HG02759 (cell line): ENCODE measurements around the gene RFC4.
A peak's percentile ranks its signal among the peaks of the same experiment; 100 is the strongest.
"Not testable (repeated sequence)": the region's sequence is repeated elsewhere in the genome, so short reads cannot be mapped to it uniquely, and the experiment has no call there.

Experiments
- ATAC-seq: cut with Tn5 transposase; IDR thresholded peaks from one replicate; pipeline ENCODE4 v1.9.1; 2021; ENCODE audit warnings: mild to moderate bottlenecking, moderate library complexity; ENCODE audit not compliant: unreplicated experiment

RFC4 gene, protein sequence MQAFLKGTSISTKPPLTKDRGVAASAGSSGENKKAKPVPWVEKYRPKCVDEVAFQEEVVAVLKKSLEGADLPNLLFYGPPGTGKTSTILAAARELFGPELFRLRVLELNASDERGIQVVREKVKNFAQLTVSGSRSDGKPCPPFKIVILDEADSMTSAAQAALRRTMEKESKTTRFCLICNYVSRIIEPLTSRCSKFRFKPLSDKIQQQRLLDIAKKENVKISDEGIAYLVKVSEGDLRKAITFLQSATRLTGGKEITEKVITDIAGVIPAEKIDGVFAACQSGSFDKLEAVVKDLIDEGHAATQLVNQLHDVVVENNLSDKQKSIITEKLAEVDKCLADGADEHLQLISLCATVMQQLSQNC

DNA sequence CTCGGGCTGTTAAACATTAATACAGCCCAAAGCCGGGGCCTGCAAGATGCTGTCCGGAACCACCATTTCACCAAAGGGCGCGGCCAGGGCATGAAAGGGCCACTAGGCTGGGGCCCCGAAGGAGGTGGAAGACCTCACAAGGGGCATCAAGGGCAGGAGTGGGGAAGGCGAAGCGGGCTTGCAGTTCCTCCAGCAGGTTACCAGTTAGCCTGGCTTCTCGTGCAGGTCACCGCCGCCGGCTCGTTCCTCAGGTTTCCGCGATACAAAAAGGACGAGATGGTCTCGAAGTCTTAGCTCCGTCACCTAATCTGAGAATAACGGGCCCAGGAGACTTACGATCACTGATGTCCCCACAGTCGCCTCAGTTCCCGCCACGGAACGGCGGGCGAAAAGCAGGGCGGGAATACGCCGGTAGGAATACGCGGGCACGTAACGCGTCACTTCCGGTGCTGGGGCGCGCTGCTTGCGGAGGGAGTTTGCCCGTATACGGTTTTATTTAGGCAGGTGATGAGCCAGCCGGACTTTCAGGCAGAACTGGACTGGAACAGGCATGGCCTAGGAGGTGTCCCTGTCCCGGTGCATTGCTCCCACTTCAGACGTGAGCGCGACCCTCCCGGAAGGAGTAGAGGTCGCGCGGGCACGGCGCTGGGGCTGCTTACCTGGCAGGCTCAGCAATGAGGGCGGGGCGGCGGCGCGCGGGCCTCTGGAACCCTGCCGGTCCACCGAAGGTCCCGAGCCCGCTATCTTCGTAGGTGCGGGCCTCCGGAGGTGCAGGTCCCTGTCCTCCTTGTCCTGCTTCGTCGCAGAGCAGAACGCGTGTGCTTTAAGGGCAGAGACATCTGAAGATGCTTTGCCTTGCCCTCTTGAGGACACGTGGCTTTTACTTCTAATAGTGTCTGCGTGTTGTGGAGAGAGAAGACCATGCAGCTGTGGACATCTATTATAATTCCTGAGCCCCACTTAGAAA, at the start of gene RFC4:
RFC4 (minus strand) TSS at position 394 of the 967 bp plus-strand sequence. CDS start 1,769 bp downstream, outside the sequence.
- ATAC-seq: peak; percentile 94

DNA sequence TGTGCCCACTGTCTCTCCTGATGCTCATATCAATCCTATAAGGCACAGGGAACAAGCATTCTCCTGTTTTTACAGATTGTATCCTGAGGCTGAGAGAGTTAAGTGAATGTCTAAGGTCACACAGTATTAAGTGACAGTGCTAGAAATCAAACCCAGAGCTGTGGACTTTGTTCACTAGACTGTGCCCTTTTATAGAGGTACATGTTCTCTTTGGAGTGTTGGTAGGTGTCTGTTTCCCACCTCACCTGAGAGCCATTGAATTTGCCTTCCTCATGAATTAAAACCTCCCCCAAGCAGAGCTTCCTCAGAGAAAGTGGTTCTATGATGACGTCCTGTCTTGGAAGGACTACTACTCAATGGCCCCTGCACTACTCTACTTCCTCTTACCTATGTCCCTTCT, 48.7 kb upstream of the RFC4 start:
- no peak for ATAC-seq

DNA sequence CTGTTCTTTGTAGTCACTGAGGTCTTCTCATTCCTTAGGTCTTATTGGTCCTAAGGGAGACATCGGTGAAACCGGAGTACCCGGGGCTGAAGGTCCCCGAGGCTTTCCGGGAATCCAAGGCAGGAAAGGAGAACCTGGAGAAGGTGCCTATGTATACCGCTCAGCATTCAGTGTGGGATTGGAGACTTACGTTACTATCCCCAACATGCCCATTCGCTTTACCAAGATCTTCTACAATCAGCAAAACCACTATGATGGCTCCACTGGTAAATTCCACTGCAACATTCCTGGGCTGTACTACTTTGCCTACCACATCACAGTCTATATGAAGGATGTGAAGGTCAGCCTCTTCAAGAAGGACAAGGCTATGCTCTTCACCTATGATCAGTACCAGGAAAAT, 47.9 kb upstream of the RFC4 start:
- ATAC-seq: no peak

DNA sequence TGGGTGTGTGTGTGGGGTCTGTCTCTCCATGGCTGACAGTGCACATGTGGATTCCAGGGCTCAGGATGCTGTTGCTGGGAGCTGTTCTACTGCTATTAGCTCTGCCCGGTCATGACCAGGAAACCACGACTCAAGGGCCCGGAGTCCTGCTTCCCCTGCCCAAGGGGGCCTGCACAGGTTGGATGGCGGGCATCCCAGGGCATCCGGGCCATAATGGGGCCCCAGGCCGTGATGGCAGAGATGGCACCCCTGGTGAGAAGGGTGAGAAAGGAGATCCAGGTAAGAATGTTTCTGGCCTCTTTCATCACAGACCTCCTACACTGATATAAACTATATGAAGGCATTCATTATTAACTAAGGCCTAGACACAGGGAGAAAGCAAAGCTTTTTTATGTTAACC, 46.7 kb upstream of the RFC4 start:
- no peak for ATAC-seq

DNA sequence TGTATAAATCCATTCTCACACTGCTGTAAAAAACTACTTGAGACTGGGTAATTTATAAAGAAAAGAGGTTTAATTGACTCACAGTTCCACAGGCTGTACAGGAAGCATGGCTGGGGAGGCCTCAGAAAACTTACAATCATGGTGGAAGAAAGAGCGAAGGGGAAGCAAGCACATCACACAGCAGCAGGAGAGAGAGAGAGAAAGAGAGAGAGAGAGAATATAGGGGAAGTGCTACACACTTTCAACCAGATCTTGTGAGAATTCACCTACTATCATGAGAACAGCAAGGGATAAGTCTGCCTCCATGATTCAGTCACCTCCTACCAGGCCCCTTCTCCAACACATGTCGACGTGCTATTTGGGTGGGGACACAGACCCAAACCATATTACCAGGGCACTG, 45.6 kb upstream of the RFC4 start:
- not testable (repeated sequence) for ATAC-seq

DNA sequence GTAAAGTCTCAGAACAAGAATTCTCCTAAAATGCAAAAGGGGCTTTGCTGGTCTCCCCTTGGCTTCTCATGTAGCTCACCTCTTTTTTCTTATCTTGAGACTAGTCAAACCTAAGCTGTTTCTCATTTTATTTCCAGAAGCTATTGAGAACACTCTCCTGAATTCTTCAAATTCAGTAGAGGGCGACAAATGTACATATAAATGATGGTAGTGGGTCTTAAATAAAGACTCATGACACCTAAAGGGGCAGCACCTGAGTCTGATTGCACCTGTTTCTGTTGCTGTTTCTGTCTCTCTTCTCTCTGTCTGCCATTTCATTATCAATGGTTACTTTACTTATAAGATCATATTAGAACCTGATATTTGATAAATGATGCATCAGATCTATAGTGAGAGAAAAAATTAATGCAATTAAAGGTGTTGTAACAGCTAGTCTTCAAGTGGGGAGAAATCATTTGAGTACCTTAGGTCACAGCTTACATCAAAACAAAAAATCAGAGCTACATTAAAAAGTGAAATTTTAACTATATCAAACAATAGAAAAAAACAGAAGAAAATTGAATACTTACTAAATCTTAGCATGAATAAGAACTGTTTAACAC, 43.2 kb upstream of the RFC4 start:
- no peak for ATAC-seq

DNA sequence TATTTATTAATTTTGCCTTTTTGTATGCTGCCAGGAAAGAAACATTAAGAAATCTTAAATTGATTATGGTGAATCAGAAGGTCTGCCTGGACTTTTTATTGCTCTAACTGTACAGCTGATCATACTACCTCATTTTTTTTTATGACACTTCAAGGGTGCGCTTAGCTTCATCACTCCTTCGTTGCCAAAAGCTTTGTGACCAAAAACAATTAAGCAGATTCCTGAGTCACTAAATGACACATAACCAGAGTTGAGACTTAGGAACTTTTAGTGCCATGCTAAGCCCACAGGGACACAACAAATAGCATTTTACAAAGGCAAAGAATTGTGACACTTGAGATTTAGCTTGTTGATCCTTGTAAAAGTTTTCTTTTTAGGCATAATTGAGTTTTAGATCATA, 41.2 kb upstream of the RFC4 start:
- no peak for ATAC-seq

DNA sequence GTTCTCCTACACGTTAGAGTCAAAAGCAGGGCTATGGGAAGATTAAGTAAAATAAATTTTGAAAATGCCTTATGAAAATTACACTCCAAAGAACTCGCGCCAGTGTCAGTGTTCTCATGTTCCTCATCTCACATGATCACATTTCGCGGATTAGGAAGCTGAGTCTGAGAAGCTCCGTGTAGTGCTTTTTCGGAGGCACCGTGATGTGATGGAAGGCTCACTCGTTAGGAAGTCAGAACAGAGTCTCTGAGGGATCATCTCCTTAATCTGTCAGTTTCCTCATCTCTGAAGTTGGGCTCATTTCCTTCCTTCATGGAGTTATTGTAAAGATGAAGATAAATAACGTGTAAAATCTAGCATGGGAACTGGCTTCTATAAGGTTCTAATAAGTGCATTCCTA, 39.5 kb upstream of the RFC4 start:
- ATAC-seq: no peak

DNA sequence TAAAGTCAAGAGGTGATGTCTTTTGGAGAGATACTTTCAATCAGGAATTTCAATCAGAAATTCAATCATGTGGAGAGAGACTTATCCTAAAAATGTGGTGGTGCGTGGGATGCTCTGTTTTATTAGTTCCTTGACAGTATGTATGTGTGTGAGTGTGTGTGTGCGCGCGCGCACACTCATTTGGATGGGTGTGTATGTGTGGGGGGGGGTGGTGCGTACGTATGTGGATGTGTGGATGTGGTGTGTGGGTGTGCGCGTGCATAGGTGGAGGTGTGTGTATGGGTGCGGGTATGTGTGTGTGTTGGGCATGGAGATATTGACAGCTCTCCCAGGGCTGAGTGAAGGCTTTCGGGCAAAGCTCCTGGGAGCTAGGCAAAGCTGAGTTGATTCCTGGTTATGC, 38.6 kb upstream of the RFC4 start:
- ATAC-seq: no peak

DNA sequence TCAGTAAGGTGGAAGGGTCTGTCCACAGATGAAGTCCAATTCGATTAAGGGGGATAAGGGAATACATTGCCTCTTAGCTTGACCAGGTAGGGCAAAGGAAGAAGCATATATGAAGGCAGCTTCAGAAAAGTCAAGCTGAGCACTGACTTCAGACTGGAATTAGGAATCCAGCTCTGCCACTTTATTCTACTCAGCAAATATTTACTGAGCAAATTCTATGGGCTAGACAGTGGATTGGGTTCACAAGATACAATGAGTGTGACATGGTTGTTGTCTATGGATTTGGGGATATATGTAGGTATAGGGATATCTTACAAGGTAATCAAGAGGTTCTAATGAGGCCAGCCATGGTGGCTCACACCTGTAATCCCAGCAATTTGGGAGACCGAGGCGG, 36.8 kb upstream of the RFC4 start:
- ATAC-seq: no peak

DNA sequence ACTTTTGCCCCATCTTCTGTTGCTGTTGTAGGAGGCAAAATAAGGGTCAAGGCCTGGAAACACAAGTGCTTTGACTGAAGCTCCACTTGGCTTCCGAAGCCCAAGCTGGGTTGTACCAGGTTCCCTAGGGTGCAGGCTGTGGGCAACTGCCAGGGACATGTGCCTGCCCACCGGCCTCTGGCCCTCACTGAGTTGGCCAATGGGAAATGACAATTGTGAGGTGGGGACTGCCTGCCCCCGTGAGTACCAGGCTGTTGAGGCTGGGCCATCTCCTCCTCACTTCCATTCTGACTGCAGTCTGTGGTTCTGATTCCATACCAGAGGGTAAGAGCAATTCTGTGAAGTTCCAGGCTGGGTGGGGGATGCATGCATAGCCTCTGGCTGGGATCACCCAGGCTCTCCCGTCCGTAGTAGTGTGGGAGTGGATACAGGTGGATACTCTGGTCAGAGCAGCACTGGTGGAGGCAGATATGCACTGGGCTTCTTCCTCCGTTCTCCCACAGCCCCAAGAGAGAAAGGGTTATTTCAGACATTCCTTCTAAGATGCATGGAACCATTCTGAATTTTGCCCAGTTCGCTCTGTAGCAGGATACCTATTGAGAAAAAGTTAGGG, 36.2 kb upstream of the RFC4 start, which contains the start of gene ADIPOQ:
ADIPOQ (plus strand) TSS at position 285 of the 613 bp plus-strand sequence. CDS start 10,349 bp downstream, outside the sequence.
- no peak for ATAC-seq

DNA sequence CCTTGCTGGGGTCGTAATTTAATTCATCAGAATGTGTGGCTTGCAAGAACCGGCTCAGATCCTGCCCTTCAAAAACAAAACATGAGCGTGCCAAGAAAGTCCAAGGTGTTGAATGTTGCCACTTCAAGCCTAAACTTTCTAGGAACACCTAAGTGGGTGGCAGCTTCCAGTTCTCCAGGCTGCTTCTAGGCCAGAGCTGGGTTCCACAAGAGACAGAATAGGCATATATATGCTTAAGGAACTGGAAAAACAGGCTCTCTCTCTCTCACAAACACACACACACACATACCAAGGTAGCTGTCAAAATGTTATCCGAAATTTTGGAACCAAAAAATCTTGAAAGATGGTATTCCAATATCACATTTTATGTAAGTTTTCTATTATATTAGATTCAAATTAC, 35.3 kb upstream of the RFC4 start:
- ATAC-seq: no peak

DNA sequence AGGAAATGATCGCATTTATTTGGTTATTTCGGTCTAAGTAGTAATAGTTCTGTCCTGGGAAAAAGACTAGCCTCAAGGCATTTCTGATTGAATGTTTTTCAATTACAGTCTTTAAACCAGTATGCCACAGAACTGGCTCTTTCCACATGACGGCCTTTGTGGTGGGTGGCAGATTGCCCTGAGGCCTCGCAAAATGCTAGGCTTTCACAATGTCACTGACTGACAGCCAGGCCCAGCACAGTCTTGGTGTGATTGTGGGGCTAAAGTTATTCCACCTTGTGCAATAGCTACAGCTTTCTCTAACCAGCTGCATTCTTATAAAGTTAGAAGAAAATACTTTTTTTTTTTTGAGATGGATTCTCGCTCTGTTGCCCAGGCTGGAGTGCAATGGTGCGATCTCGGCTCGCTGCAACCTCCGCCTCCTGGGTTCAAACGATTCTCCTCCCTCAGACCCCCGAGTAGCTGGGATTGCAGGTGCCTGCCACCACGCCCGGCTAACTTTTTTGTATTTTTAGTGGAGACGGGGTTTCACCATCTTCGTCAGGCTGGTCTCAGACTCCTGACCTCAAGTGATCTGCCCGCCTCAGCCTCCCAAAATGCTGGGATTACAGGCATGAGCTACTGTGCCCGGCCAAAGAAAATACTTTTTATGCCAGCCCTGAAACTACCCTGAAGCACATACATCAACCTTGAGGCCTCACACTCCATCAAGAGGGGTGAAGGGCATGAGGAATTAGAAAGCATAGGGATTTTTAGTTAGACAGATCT, 33.8 kb upstream of the RFC4 start:
- ATAC-seq: no peak

DNA sequence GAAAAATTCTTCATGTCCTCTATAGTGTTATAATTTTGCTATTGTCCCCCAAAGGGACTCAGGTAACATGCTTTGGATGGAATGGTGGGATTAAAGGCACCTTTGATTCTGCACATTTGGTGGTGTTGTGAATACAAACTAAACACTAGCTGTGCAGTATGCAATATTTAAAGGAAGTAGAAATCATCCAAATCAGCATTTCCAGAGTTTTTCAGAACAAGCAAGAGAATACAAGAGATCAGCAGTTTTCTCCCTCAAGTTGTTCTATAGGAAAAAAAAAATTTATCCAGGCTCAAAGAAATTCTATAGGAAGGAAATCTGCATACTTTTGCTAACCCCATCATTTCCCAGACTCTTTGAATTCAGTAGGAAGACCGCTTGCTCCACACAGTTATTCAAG, 26.0 kb upstream of the RFC4 start:
- ATAC-seq: no peak

DNA sequence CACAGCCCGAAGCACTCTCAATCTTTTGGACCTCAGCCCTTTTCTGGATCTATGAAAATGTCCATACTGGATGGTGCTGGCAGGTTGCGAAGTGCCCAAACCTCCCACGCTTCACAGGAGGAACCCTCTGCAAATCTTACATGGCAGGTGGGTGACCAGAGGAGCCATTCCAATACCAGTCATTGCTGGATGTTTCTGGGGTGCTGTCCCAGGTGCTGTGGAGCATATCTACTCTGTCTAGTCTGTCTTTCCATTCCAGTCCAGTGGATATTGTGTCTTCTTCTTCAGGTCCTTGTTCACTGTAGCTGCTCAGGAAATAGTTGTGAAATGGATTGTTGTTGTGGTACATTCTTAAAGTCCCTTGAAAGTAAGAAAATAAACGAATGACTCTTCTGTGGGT, 25.5 kb upstream of the RFC4 start:
- no peak for ATAC-seq

DNA sequence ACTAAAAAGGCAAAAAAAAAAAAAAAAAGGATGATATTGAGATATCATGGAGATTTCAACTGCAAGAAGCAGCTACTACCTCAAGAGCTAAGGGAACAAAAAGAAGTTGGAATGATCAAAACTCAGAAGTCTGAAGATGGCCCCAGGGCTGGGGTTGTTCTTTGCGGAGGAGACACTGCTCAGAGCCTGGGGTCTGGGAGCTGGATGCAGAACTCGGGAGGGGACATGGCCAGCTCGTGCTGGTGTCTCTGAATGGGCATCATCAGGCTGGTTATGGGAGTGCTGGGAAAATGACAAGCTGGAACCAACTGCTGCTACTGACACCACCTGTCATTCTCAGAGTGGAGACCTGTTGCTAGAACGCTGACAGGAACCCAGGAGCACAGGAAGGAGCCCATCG, 22.1 kb upstream of the RFC4 start:
- ATAC-seq: no peak

DNA sequence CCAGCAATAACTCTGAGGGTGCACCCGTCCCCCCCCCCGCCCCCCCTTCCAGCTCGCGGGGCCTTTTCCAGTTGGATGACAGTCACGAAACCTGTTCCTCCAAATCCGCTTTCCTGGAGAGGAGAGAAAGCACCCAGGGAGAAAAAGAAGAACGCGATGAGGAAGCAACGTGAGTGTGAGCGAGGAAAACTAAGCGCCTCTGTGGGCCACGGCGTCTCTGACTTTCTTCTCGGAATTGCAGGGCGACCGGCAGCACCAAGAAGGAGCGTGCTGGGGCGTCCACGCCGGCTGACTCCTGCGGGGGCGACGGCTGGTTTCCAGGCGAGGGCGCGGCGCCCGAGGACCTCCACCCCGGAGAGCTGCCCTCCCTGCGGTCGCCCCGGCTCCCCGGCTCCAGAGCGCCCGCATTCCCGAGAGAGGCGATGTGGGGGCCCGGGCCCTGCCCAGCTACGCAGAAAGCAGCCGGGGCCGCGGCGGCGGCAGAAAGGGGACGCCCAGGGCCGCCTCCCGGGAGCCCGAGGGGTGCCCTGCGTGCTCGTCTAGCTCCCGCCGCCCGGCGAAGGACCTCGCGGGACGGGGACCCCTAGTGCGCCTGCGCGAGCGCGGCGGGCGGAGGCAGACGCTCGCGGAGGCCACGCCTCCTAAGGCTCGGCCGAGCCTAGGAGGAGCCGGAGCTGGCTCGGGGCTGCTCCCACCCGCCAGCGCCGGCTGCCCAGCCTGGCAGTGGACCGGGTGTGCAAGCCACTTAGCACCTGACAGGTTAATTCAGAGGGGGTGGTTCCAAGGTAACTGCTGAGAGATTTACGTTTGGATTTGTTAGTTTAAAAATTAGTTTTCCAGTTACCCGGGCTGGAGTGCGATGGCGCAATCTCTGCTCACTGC, 20.9 kb upstream of the RFC4 start:
- ATAC-seq: peak; percentile 94

DNA sequence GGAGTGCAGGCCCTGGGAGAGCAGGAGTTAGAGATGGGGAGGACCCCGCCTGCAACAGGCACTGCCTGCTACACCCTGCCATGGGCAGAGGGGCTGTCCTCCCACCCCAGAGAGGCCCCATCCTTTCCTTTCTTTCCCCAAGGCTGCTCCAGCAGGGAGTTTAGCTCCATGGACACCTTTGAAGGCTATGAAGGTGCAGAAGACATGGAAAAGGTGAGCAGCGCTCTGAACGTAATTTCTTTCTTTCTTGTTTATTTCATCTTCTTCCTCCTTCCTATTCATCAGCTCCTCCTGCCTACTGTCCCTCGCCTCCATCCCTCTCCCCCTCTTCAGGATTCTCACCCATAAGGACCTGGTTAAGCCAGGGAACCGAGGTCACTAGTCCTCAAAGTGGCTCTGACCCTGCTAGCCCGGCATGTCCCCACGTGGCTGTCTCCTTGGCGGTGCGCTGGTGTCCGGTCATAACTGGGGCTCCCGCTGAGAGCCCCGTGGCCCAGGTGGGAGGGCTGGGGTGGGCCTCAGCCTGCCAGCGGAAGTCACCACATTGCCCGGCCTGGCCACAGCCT, 20.2 kb upstream of the RFC4 start:
- no peak for ATAC-seq

DNA sequence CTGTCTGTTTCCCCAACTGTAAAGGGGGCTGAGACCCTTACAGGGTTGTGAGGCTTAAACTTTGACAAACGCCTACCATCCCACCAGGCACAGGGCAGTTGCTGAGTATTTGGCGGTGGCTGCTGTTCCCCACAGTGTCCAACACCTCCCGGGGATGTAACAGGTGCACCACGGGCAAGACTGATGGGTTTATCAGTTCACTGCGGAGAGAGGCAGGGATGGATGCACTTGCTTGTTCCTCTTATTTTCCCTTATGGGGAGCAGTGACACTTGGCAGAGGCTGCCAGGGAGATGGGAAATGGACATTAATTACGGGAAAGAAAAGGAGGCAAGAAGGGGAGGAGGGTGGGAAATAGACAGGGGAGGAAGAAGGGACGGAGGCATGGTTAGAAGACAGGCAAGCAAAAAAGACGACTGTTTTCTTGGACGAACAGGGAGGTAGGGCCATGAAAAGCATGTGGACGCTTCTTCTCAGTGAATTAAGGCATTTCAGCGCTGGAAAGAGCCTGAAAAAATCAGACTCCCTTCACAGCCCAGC, 19.7 kb upstream of the RFC4 start:
- no peak for ATAC-seq
